HL-60/S4 (cell line): ENCODE results near the gene GNAI1.

Experiments used
- in situ Hi-C: fragments of 300-500 bp; cut with MboI; formaldehyde crosslinking; loops from 2 replicates; pipeline ENCODE4 v1.14.3; 2022; ENCODE audit warnings: low sequenced_read_pairs

GNAI1 gene

DNA sequence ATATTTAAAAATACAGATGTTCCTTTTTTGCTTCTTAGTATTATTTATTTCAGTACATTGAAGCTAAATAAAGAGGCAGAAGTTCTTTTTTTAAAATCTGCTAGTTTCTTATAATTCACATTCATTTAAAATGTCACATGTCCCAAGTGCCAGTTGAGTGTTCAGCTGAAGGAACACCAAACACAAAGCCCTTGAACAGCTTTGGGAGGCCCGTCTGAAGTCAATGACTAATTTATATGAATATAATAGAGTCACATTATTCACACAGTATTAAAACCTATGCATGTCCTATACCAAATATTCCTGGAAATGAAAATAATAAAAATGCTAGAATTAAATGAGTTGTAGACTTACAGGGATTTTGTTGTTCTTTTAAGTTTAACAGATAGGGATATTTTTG lies 70.3 kb downstream of the GNAI1 start:
- in situ Hi-C loops: no loop called here

DNA sequence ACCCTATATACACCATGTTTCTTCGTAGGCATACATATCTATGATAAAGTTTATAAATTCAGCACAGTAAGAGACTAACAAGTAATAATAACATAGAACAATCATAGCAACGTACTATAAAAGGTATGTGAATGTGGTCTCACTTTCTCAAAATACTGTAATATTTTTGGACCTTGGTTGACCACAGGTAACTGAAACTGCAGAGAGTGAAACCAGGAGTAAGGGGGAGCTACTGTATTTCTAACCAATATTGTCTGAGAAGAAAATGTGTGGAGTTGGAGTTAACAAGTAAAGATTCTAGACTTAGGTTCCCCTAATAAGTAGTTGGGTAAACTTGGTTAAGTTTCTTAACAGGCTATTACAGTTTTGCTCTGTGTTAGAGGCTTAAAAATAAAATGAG lies 72.1 kb downstream of the GNAI1 start:
- in situ Hi-C loops: no loop called here

DNA sequence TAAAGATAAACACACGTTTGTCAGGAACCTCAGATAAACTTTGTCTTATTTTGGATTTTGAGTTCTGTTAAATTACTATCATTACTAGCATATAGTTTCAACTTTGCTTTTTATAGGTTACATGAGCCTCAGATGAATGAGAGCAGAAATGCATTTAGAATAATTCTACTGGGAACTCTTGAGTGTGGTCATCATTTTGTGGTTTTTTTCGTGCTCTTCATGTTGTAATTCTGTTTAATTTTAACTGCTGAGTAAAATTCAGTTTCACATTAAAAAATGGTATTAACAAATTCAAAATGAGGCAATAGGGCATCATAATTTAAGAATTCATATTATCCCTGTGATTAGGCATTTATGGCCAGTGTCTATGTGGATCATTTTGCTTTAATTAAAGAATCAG lies 72.9 kb downstream of the GNAI1 start:
- in situ Hi-C loops: no loop called here

DNA sequence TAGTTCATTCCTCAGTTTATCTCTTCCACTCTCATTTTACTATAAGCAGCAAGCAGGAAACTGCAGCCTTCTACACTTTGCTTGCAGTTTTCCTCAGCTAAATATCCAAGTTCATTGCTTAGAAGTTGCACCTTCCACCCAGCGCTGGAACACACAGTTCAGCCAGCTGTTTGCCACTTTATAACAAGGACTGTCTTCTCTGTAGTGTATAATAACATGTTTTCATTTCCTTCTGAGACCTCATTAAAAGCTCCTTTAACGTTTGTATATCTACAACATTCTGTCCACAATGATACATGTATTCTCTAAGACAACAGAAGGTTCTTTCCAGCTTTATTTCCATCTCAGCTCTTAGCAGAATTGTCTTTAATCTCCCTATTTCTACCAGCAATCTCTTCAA lies 74.1 kb downstream of the GNAI1 start:
- in situ Hi-C loops: no loop called here

DNA sequence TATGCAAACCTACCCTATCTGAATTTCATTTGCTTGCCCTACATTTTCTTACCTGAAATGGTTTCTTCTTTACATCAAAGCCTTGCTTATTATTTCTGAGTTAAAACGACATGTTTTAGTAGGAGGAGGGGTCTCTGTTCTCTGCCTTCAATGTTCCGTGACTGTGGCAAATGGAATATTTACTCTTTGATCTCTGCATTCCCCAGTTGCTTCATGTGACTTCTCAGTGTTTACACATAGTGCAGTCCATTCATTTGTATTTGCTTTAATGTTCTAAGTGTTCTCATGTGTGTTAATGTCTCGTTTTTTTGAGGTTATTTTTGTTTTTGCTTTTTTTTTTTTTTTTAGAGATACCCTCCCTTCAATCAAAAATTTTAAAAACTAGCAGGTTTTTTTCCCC lies 75.8 kb downstream of the GNAI1 start:
- in situ Hi-C loops: no loop called here

DNA sequence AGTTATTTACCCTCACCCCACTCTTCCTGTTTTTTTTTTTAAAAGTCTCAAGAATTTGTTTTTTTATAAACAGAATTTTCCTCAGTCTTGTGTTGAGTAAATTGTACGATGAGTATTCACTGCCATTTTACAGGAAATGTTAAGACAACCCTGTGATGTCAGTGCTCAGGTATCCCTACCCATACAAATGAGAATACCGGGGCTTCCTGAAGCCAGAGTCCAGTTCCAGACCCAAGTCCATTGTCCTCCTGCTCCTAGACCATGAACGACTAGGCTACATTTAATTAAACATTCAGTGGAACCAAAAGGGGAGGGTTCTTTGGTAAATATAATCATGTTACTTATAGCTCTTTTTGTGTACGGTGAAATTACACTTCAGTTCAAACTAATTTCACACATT lies 79.2 kb downstream of the GNAI1 start:
- in situ Hi-C loops: no loop called here

DNA sequence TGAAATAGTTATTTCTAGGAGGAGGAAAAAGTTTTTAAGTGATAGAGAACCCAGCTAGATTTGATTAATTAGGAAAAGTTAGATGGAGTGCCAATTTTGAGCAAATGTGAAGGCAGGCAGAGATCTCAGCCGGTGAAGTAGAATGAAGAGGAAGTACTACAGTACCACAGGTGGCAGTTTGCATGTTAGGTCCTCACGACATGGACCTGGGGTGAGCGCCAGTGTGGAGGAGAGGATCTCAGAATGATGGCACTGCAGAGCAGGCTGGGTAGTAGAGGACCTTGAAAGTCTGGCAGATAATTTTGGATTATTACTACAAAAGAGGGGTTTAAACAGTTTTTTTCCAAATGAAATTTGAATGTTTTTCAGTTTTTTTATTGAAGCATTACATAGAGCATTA lies 81.1 kb downstream of the GNAI1 start:
- in situ Hi-C loops: no loop called here

DNA sequence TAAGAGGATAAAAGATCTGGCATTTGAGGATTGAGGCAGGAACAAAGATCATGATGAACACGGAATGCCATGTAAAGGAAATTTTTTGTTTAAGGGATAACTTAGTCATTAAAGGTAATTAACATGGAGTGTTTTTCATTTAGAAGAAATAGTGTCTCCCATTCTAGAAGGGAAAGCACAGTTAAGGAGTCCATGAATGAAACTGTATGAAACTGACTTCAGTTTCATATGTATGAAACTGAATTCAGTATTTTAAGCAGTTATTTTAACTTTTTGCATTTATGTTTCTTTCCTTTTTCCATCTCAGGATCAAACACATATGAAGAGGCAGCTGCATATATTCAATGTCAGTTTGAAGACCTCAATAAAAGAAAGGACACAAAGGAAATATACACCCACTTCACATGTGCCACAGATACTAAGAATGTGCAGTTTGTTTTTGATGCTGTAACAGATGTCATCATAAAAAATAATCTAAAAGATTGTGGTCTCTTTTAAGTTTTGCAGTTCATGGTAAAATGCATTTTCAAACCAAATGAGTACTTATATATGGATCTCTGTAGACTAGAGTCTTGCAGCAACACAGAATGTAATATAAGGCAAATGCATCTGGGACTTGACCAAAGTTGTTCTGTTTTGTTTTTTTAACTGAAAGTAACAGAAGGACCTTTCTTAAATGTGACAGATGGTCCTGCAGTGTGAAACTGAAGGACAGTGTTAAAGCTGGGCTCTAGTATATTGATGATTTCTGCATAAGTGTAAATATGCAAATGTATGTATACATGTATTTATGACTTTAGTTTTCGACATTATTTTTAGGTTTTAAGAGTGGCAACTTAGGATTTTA lies 82.6 kb downstream of the GNAI1 start:
- in situ Hi-C loops: no loop called here

DNA sequence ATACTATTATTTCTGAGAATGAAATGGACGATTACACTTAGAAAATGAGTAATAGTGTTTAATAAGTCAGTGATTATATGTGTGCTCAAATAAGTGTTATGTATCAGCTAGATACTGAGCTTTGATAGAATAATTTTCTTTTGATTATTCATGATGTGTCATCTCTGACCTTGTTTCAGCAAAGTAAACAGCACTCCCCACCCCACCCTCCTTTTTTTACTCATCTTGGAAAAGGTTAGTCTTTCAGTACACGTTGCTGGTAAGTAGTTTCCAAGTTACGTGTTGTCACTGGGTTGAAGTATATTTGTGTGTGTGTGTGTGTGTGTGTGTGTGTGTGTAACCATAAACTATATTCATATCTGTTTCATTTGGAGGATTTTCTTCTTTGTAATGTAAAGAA lies 84.1 kb downstream of the GNAI1 start:
- in situ Hi-C loops: no loop called here

DNA sequence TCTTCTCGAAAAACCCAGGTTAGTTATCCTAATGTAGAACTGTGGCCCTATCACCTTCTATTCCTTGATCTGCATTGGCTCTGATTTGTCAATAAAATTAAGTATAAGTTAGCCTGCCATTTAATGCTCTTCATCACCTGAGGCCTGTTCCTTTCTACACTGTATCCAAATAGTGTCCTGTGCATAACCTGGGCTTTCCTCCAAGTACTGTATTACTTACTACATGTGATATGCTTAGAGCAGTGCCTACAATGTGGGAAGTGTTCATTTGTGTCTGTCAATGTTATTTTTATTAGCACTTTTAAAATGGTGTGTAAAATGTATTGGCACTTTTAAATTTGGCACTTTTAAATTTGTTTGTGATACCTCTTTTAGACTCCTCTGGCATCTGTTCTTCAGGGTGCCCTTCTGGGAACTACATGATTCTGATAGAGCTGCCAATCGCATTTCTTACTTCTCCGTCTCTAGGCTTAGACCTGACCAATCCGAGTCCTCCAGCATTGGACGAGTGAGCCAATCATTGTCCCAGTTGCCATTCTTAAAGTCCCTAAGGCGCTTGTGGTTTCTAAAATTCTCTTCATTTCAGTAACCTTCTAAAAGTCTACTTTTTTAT lies 85.5 kb downstream of the GNAI1 start:
- in situ Hi-C loops: no loop called here

DNA sequence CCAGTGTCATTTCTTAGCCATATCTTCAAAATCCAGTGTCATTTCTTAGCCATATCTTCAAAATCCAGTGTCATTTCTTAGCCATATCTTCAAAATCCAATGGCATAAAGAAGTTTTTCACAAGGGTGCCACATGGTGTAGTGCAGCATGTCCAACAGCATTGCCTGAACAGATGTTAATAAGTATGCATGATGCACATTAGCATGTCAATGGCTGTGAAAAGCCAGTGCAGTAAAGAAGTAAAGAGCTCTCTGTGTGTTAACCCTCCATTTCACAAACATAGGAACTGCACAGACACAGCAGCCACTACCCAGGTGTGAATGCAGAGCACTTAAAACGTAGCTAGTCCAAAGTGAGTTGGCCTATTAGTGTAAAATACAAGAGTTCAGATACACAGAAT lies 89.8 kb downstream of the GNAI1 start:
- in situ Hi-C loops: no loop called here

DNA sequence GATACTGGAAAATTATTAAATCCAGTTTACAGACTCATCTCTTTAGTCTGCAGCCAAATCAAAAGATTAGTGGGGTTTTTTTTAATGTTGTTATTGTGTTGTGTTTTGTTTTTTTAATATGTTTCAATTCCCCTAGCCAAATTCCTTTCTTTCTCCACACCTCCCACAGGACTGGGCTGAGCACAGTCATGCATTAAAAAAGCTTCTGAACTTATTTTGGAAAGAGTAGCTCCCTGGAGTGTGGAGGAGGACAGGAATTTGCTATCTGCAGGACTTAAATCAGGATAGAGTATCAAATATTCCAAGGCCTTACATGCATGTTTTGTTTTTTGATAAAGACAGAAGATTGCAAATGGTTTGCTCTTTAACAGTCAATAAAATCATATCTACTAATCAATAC lies 90.7 kb downstream of the GNAI1 start:
- in situ Hi-C loops: no loop called here

DNA sequence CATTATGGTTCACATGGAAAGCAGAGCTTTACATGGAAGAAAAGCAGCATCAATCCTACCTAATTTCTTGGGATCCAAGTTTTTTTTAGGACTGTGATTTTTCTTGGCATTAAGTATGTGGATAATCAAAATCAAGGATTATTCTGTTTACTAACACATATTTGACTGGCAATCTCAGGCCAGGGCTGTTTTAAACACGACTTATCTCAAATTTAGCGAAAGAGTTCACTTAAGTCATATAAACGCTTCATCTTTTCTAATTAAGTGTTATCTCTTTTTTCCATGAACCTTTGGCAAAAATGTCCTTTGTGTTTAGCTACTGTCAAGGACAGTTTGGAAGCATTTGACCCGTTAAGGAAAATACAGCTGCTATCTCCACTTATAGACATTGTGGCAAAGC lies 92.0 kb downstream of the GNAI1 start:
- in situ Hi-C loops: no loop called here

DNA sequence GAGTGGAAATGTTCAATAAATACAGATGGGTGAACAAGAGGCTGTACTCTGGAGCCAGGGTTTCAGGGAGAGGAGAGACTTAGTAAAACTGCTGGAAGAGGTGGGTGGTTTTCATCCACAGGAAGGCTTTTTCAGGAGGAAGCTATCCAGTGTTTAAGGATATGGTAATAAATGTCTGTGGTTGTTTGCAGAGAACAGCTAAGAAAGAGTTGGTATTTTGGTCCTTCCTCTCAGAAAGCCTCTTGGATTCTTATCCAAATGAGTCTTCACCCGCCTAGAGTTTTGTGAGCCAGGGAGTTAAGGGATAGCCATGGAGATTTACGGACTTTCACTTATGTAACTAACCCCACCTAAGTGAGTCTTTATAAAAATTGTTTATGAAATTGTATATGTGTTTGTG lies 95.7 kb downstream of the GNAI1 start:
- in situ Hi-C loops: no loop called here

DNA sequence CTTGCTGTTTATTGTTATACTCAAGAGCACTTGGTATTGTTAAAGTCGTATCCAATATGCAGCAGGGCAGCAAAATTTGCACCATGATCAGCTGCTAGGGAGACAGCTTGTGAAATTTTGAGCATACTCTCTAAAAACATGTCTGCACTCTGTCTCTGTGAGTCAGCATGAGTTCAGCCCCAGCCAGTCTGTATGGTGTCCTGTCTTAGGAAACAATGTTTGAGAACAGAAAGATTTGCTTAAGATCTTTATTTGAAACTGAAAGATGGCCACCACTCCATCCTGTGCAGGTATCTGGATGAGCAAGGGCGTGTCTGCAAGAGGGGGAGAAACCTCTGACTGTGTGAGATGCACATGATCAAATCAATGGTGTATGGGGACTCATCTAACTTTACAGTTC lies 97.1 kb downstream of the GNAI1 start:
- in situ Hi-C loops: no loop called here

DNA sequence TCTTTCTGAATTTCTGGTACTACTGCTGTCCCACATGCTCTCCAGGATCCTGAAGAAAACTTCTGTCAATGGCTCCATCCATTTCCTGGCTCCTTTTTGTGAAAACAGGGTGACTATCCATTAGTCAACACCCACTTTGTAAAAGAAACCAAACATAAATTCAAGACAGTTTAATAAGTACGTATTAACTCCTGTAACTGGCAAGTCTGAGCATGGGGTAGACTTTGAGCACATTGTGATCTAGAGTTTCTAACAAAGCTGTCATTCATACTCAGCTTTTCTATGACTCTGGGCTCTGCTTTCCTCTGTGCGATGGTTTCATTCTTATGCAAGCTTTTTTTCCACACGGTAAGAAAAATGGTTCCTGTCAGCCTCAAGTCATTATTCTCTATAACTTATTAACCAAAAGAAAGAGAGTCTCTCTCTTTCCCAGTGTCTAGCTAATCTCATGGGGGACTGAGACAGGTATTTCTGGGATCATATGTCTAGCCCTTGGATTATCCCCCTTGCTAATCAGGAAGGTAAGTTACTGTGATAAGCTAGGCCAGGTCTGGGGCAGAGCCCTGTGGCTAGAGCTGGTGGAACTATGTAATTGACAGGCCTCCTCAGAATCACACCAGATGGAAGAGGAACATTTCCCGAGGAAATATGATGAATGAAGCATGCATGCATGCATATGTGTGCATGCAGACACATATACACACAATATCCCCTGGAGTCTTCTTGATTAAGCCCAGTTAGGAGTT lies 98.5 kb downstream of the GNAI1 start:
- in situ Hi-C loops: no loop called here

DNA sequence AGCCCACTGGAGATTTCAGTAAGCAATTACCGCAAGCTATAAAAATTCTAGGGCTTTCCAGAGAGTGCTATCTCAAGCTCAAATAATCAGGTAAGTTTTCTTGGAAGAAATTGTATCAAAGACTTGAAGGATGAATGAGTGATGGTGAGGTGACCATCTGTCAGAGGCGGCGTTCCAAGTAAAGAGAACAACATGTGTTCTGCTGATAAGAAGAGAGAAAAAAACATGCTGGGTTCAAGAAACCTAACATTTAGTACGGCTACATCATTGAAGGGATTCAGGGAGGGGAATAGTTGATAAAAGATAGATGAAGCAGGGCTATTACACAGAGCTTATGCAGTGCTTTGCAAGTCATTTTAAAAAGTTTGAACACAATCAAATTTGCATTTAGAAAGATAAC lies 100.7 kb downstream of the GNAI1 start:
- in situ Hi-C loops: no loop called here

DNA sequence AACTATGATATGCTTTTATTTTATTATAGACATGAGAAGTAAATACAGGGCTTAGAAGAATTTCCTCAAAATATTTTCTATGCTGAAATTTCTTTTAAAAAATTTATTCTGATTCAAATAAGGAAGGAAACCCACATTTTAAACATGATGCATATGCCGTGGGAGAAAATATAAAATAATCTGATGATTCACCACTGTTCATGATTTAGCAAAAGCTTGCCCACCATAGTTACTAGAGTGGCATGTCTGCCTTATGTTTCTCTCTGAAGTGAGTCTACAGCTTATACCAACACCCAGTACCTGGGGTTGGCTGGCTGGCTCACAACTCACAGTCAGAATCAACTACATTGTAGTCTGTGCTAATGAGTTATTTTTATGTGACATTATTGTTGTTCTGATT lies 102.0 kb downstream of the GNAI1 start:
- in situ Hi-C loops: no loop called here

DNA sequence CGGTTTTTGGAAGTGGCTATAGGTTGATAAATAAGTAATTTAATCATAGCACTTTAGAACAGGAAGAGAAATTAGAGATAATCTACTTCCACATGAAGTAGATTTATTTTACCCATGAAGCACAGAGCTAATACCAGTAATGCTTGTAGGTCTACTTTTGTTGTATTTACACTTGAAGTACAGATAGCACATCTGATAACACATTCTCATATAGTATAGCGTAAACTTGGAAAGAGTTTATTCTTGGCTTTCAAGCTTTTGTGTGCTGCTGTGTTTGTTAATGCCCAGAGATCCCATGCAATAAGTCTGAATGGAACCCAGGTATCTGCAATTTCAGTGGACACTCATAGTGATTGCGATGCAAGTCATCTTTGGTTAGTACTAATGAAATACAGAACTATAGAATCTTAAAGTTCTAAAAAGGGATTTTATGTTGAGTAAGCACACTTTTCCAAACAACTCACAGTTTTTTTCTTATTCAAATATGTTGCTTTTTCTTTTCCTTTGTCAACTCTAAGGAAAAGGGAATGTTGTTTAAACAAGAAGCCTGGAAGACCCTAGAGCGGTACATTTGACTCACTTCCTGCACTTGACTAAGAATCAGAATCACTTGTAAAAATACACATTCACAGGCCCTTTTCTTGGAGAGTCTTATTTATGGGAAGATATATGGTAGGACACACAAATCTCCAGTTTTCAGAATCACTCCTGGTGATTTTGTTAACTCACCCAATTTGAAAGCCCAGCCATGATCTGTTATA lies 105.8 kb downstream of the GNAI1 start:
- in situ Hi-C loops: no loop called here

DNA sequence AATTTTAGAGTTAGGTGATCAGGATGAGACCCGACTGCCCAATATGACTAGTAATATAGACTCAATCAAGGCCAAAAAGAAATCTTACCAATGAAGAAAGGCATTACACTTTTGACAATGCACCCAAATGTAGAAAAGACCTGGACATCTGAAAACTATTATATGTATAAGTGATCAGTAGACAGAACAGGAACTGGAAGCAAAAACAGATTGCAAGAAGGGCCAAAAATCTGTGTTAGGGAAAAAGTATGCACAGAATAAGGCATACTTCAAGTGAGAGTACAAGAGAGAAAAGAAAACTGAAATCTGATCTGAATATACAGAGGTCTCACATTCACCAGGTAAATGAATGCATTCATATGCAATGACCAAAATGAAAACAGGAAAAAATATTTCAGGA lies 107.0 kb downstream of the GNAI1 start:
- in situ Hi-C loops: no loop called here

DNA sequence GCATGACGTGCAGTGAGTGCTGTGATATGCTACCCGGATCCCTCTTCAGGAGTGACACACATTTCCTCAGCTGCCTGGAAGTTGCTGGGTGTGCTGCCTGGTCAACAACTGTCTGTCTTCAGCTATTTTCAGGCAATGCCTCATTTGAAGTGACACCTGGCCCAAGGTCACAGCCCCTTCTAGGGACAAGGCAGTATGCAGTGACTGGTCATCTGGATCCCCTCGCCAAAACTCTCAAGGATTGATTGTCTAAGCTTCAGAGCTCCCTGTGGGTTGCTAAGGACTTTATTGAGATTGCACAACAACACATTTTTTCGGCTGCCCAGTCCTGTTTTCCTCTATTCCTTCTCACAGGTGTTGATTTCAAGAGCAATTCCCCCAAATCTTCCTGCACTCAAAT lies 108.8 kb downstream of the GNAI1 start:
- in situ Hi-C loops: no loop called here
